Keratinocyte (primary cell): ENCODE measurements around the gene SLC35D2. TPM values are rescaled to one million over a fixed set of nuclear protein-coding genes. Genes with fewer than 3 reads are reported as not detected.

Experiments used
- DNase-seq: peaks from one replicate; pipeline ENCODE4 v3.0.0-alpha.2; 2011; ENCODE audit warnings: low read depth, missing footprints, low spot score
- FAIRE-seq: peaks from 2 replicates; lab custom pipeline; 2011; peaks lifted over from hg19 to GRCh38; lab: Jason Lieb, UNC
- H2AFZ ChIP-seq: 2 replicates; pipeline ENCODE4 v1.6.0; 2012; ENCODE audit warnings: low read length, control low read depth, inconsistent platforms; ENCODE audit not compliant: control insufficient read depth
- H3K27ac ChIP-seq: 2 replicates; pipeline ENCODE4 v1.5.1; 2011; ENCODE audit warnings: low read length; ENCODE audit not compliant: control insufficient read depth, insufficient read depth
- H3K27me3 ChIP-seq: 3 replicates; pipeline ENCODE4 v1.6.0; 2011; ENCODE audit warnings: low read length; ENCODE audit not compliant: control insufficient read depth, insufficient read depth; ENCODE audit errors: extremely low read depth
- H3K36me3 ChIP-seq, 2 experiments: 2 replicates in 1 of 2; 3 replicates in 1 of 2; pipeline ENCODE4 v1.5.1; 2011; ENCODE audit warnings: low read length in 2 of 2, mild to moderate bottlenecking in 1 of 2; ENCODE audit not compliant: control insufficient read depth in 2 of 2, insufficient read depth in 2 of 2; ENCODE audit errors: extremely low read depth in 1 of 2
- H3K4me1 ChIP-seq: 3 replicates; pipeline ENCODE4 v1.5.1; 2011; ENCODE audit warnings: low read length; ENCODE audit not compliant: control insufficient read depth, insufficient read depth; ENCODE audit errors: extremely low read depth
- H3K4me2 ChIP-seq: 3 replicates; pipeline ENCODE4 v1.6.0; 2011; ENCODE audit warnings: low read depth, low read length; ENCODE audit not compliant: control insufficient read depth, insufficient read depth; ENCODE audit errors: extremely low read depth
- H3K4me3 ChIP-seq, 3 experiments: fragments of 200-600 bp in 1 of 3; sonication (generic) in 1 of 3; 2 replicates in 2 of 3; 3 replicates in 1 of 3; pipeline ENCODE4 v1.5.1; 2011 to 2016; ENCODE audit warnings: low read length in 3 of 3, mild to moderate bottlenecking in 3 of 3, control low read depth in 2 of 3, inconsistent platforms in 1 of 3, low read depth in 1 of 3, mixed read lengths in 1 of 3, mixed run types in 1 of 3, moderate library complexity in 1 of 3; ENCODE audit not compliant: control insufficient read depth in 2 of 3, insufficient read depth in 2 of 3; ENCODE audit errors: extremely low read depth in 1 of 3
- H3K79me2 ChIP-seq: 2 replicates; pipeline ENCODE4 v1.6.0; 2012; ENCODE audit warnings: low read length; ENCODE audit not compliant: control insufficient read depth, insufficient read depth
- H3K9ac ChIP-seq: 3 replicates; pipeline ENCODE4 v1.6.0; 2011; ENCODE audit warnings: low read length; ENCODE audit not compliant: control insufficient read depth, insufficient read depth; ENCODE audit errors: extremely low read depth
- H3K9me1 ChIP-seq: 3 replicates; pipeline ENCODE4 v1.6.0; 2011; ENCODE audit warnings: low read length; ENCODE audit not compliant: control insufficient read depth, insufficient read depth; ENCODE audit errors: extremely low read depth
- H3K9me3 ChIP-seq: 2 replicates; pipeline ENCODE4 v1.5.1; 2012; ENCODE audit warnings: low read depth, low read length; ENCODE audit not compliant: control insufficient read depth
- H4K20me1 ChIP-seq: 3 replicates; pipeline ENCODE4 v1.6.0; 2011; ENCODE audit warnings: low read length; ENCODE audit not compliant: control insufficient read depth, insufficient read depth; ENCODE audit errors: extremely low read depth
- CTCF ChIP-seq, 3 experiments: IDR thresholded peaks in 1 of 3; conservative IDR thresholded peaks in 1 of 3; optimal IDR thresholded peaks in 1 of 3; 2 replicates in 2 of 3; 3 replicates in 1 of 3; pipeline versions ENCODE3 to v1.5.1; 2011; ENCODE audit warnings: low read length in 3 of 3, mild to moderate bottlenecking in 3 of 3, moderate library complexity in 2 of 3, control low read depth in 1 of 3, inconsistent platforms in 1 of 3; ENCODE audit not compliant: insufficient read depth in 2 of 3; ENCODE audit errors: extremely low read depth in 1 of 3
- EZH2 ChIP-seq: IDR thresholded peaks from one replicate; pipeline ENCODE4 v1.6.1; 2012; ENCODE audit warnings: inconsistent platforms, mild to moderate bottlenecking, low read length, moderate library complexity
- dilution Hi-C: fragments of 300-500 bp; cut with MboI; formaldehyde crosslinking; loops from one replicate; pipeline ENCODE4 v1.7.0; 2020; ENCODE audit warnings: low sequenced_read_pairs; ENCODE audit not compliant: extremely low pct_ligation_motif_present
- polyA plus RNA-seq, 5 experiments: library from polyadenylated mRNA; depleted of rRNA in 3 of 5; stranded (reverse) in 3 of 5; stranded (forward) in 1 of 5; unstranded in 1 of 5; fragments of >200 nt; gene quantifications; 1 replicate in 1 of 5; 2 replicates in 3 of 5; 3 replicates in 1 of 5; pipeline versions ENCODE4 v1.2.1 to v1.2.3, GENCODE V29; 2011 to 2012; ENCODE audit warnings: missing spikeins in 2 of 5, low read depth in 1 of 5, low replicate concordance in 1 of 5

SLC35D2 gene
- polyA plus RNA-seq, 1 donor (not counting 4 experiments of a cell fraction or from before 2014, with no cell fraction given) = 20.4 TPM

GRCh38 chr9:96345551-96345950 lies 38.0 kb downstream of the SLC35D2 start:
- H3K4me2 ChIP-seq = no peak overlapping the region
- H3K27ac ChIP-seq = no peak overlapping the region
- TF ChIP-seq CTCF (optimal IDR thresholded peaks at IDR 0.05 in 1 of 3, IDR thresholded peaks at IDR 0.05 in 1 of 3, conservative IDR thresholded peaks at IDR 0.05 in 1 of 3; ENCODE audit: extremely low read depth in 1 of 3, insufficient read depth in 2 of 3, low read length in 3 of 3) = no peak
- TF ChIP-seq EZH2 = no peak
- H3K27me3 ChIP-seq = no peaks in the 10 kb centered on the region
- dilution Hi-C loops = no loop called here
- no peaks in the 10 kb centered on the region for H3K9me3 ChIP-seq
- peaks cover 11% of the 10 kb centered on the region for H3K4me1 ChIP-seq
- DNase-seq = no peak
- H3K9ac ChIP-seq = no peak overlapping the region
- H3K79me2 ChIP-seq = no peaks in the 10 kb centered on the region
- H4K20me1 ChIP-seq = no peaks in the 10 kb centered on the region
- H2AFZ ChIP-seq = no peak overlapping the region
- peaks cover 0 to 7% of the 10 kb centered on the region in 2 experiments for H3K36me3 ChIP-seq
- H3K9me1 ChIP-seq = no peaks in the 10 kb centered on the region
- no peak overlapping the region for H3K4me3 ChIP-seq
- FAIRE-seq = no peak

GRCh38 chr9:96344458-96345180 lies 38.9 kb downstream of the SLC35D2 start:
- Histone ChIP-seq H3K27me3 (no peaks in the 10 kb centered on the region), H4K20me1 (no peaks in the 10 kb centered on the region), H3K4me3 (no peak overlapping the region), H3K9me3 (no peaks in the 10 kb centered on the region), H3K27ac (no peak overlapping the region), H3K9me1 (no peaks in the 10 kb centered on the region), H3K79me2 (no peaks in the 10 kb centered on the region), H3K36me3 (peaks cover 0 to 7% of the 10 kb centered on the region in 2 experiments), H3K4me2 (peak overlapping the region; percentile 35), H3K4me1 (peaks cover 16% of the 10 kb centered on the region), H3K9ac (no peak overlapping the region), H2AFZ (no peak overlapping the region)
- DNase-seq (peak; percentile 80), FAIRE-seq (peak; percentile 13)
- dilution Hi-C loops = no loop called here
- TF ChIP-seq CTCF (optimal IDR thresholded peaks at IDR 0.05 in 1 of 3, IDR thresholded peaks at IDR 0.05 in 1 of 3, conservative IDR thresholded peaks at IDR 0.05 in 1 of 3; ENCODE audit: extremely low read depth in 1 of 3, insufficient read depth in 2 of 3, low read length in 3 of 3) (no peak), EZH2 (no peak)
